HG02759 (cell line): Measurements from ENCODE around the gene MAPK4.
"Not testable (repeated sequence)": the region's sequence is repeated elsewhere in the genome, so short reads cannot be mapped to it uniquely, and the experiment has no call there.

ENCODE experiments used
- ATAC-seq: cut with Tn5 transposase; IDR thresholded peaks from one replicate; pipeline ENCODE4 v1.9.1; 2021; ENCODE audit warnings: mild to moderate bottlenecking, moderate library complexity; ENCODE audit not compliant: unreplicated experiment

Gene MAPK4

DNA sequence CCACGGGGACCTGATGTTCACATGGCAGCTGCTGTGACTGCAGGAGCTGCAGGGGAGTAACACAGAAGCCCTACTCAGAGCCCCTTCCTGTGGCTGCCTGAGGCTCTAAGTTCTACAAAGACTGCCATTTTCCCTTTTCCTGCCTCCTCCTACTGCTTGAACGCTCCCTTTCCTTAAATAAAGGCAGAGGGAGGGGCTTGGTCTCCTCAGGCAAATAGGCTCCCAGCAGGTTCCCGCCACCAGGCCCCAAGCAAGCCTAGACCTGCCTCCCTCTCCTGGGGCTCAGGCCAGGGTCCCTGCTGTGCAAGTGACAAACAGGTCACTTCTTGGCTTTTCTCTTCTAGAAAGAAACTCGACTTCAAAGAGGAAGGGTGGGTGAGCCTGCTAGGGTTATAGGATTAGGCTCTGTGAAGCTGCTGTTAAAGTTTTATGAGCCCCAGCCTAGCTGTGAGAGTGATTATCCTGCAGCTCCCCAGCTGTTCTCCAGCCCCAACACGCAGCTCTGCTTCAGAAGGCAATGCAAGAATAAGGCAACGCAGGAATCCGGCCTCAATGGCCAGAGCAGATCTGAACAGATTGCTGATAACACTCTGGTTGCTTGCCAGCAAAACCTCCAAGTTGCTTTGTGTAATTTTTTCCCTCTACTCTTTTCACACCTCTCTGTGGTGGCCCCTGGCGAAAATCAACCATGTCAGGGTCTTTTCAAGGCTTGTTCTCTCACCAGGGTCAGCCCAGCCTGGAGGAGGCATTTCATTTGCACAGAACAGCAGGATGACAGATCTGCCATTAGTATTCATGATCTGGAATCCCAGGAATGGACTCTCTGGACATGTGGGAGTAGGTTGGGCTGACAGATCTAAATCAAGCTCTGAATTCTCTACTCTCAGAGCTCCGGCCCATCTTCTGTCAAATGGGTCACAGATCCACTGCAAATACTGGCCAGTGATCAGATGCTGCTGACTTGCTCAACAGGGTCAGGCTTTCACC, 188.6 kb downstream of the MAPK4 start:
- ATAC-seq = no peak

DNA sequence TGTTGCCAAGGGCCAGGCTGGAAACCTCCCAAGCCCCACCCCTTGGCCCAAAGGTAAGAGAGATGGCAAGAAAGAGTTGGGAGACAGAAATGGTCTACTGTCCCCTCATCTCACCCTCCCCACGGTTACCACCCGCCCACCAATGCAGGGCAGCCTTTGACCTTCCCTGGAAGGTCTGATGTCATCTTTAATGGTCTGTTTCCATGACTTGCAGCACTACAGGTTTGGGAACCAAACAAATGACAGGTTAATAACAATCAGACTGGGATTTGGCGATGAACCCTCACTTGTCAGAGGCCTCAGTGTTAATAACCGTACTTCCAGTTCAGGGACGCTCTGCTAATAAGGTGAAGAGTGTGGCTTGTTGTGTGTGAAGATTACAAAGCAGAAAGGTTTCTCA, 189.5 kb downstream of the MAPK4 start:
- ATAC-seq = no peak

DNA sequence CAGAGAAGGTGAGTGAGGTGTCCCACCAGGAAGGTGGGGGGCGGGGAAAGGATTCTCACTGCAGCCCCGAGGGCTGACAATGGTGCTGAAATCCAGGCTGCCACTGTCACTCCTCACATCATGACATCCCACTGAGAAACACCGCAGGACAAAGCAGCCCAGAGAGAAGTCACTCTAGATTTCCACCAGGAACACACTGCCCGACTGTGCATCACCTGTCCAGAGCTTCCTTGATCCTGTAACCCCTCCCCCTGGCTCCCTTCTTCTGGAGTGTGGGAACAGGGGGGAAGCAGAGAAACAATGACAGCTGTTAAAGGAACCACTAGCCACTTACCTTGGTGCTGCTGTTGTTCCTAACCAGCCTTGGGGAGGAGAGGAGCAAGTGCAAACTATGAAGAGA, 190.1 kb downstream of the MAPK4 start:
- no peak for ATAC-seq

GRCh38 chr18:50750546-50750945, 190.7 kb downstream of the MAPK4 start:
- ATAC-seq = no peak

- ATAC-seq = no peak
These were observed 191.6 kb downstream of the MAPK4 start for GRCh38 chr18:50751490-50751889.

DNA sequence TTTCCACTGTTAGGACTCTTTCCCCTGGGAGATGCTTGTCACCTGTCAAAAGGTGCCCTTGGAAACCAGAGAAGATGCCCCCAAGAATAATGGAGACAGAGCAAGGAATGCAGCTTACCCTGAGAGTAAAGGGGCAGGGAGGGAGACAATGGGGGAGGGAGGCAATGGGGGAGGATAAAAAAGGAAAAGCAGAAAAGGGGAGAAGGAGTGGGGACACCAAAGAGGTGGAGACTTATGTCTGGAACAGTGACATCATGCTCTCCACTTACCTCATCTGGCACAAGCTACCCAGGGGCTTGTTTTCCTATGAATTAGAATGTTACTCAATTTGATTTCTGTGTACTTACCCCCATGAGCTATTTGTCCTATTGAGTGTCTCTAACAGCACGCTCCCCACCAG, 192.1 kb downstream of the MAPK4 start:
- ATAC-seq = no peak

DNA sequence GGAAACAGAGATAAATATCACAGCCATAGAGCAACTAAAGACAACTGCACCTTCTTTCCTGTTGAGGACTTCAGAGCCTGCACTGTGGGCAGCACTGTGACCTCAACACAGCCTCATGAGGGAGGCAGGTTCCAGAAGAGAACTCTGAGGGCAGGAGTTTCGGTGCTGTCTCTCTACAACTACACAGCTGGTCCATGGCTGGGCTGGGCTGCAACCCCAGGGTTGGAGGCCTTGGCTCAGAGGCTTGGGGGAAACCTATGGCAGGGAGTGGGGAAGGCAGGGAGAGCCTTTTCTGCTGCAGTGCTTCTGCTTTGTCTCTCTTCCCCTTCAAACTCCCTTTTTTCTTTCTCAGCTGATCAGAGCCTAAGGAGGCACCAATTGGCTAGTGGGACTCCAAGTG, 193.4 kb downstream of the MAPK4 start:
- no peak for ATAC-seq

GRCh38 chr18:50754297-50754696, 194.4 kb downstream of the MAPK4 start:
- ATAC-seq = no peak

DNA sequence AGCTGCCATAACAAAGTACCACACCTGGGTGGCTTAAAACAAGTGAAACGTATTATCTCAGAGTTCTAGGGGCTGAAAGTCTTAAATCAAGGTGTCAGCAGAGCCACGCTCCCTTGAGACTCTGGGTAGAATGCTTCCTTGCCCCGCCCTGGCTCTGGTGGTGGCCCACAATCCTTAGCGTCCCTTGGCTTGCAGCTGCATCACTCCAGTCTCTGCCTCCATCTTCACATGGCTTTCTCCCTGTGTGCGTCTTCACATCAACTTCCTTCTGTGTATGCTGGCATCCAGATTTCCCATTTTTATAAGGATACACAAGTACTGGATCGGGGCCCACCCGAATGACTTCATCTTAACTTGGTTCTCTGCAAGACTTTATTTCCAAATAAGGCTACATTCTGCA, 197.5 kb downstream of the MAPK4 start:
- ATAC-seq = no peak

DNA sequence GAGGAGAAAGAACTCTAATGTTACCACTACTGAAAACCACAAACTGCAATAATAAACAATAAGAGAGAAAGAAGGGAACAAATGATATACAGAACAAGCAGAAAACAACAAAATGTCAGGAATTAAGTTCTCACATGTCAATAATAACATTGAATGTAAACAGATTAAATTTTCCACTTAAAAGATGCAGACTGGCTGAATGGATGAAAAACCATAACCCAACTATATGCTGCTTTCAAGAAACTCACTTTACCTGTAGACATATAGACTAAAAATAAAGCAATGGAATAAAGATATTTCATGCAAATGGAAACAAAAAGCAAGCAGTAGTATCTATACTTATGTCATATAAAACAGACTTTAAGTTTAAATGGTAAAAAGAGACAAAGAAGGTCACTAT, 209.6 kb downstream of the MAPK4 start:
- ATAC-seq = no peak

DNA sequence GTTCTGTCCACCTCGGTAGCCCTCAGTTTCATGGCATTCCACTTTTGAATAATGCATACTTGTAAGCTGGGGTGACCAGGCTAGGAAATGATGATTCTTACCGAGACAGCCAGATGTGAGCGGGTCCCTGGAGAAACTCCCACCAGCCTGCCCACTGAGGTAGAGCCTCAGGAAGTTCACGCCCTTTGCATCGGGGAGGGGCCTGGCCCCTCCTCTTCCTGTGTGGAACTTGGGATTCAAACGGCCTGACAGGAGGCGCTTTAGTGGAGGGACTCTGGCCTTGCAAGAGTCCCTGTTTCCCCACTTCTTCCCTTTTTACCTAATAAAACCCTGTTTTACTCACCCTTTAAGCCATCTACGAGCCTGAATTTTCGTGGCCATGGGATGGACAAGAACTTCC, 215.3 kb downstream of the MAPK4 start:
- ATAC-seq = no peak

DNA sequence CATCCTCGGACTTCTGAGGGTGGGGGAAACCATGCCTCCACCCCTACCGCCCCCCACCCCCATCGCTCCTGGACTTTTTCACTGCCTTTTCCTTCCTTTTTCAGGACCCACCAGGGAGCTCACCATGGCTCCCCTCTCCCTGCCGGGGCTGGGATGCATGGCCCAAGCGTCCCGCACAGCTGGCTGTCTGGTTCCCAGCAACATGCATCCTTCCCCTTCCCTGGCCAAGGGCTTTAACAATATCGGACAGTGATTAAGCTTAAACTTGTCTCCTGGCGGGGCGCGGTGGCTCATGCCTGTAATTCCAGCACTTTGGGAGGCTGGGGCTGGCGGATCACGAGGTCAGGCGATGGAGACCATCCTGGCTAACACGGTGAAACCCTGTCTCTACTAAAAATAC, 215.8 kb downstream of the MAPK4 start:
- ATAC-seq = no peak

DNA sequence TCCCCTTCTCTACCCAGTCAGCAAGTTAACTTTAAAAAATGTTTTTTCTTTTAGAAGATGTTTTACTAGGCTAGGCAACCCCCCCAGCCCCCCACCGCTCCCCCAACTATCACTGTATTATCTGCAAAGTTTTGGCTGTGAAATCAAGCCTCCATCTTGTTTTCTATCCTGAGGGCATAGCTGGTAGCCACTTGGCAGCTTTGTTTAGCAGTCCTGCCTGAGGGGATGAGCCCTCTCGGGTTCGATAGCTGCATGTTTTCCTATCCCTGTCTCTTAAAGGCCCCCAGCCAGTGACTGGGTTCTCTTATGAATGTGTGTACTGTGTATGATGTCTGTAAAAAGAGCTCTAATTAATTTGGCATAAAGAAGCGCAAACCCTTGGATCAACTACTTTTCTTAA, 216.5 kb downstream of the MAPK4 start:
- ATAC-seq = no peak

- not testable (repeated sequence) for ATAC-seq
These were observed 219.1 kb downstream of the MAPK4 start for GRCh38 chr18:50779021-50779420.
